HCT116 (cell line): ENCODE data around the gene FBXO8.

Experiments
- CEBPB ChIP-seq: IDR thresholded peaks from 2 replicates; pipeline ENCODE4 v1.6.1; 2012; ENCODE audit warnings: low read depth
- EZH2 ChIP-seq: fragments of 200-600 bp; sonication (generic); IDR thresholded peaks from 2 replicates; pipeline ENCODE4 v1.6.1; 2017; ENCODE audit warnings: antibody characterized with exemption, mixed run types
- EZH2phosphoT487 ChIP-seq: fragments of 200-600 bp; IDR thresholded peaks from 2 replicates; pipeline ENCODE4 v1.6.1; 2018; ENCODE audit warnings: antibody characterized with exemption, borderline replicate concordance
- POLR2A ChIP-seq: IDR thresholded peaks from 2 replicates; pipeline ENCODE4 v1.7.0; 2011; ENCODE audit warnings: borderline replicate concordance; ENCODE audit not compliant: insufficient read depth, insufficient read length; ENCODE audit errors: extremely low read depth
- POLR2AphosphoS5 ChIP-seq: IDR thresholded peaks from 2 replicates; pipeline ENCODE4 v1.6.1; 2011; ENCODE audit warnings: mild to moderate bottlenecking, low read depth, low read length, moderate library complexity
- RAD21 ChIP-seq: IDR thresholded peaks from 2 replicates; pipeline ENCODE4 v1.6.1; 2012; ENCODE audit warnings: low read depth, mild to moderate bottlenecking
- SP1 ChIP-seq: IDR thresholded peaks from 2 replicates; pipeline ENCODE4 v1.6.1; 2012; ENCODE audit warnings: low read depth
- TCF7L2 ChIP-seq: IDR thresholded peaks from 2 replicates; pipeline ENCODE4 v1.7.0; 2011; ENCODE audit warnings: borderline replicate concordance, inconsistent platforms; ENCODE audit not compliant: insufficient read depth, insufficient read length; ENCODE audit errors: extremely low read depth
- YY1 ChIP-seq: IDR thresholded peaks from 2 replicates; pipeline ENCODE4 v1.6.1; 2011; ENCODE audit warnings: low read length, low read depth, moderate library complexity, mild to moderate bottlenecking; ENCODE audit not compliant: insufficient replicate concordance; ENCODE audit errors: extremely low read depth
- ZNF274 ChIP-seq: fragments of 200-500 bp; sonication (Bioruptor generic); IDR thresholded peaks from 2 replicates; pipeline ENCODE4 v1.6.1; 2014; ENCODE audit warnings: mild to moderate bottlenecking, low read depth, low read length, inconsistent platforms
- TF ChIP-seq, protein P1 (sequence below), 3 experiments: fragments of 200-600 bp in 1 of 3; sonication (generic) in 1 of 3; IDR thresholded peaks in 2 of 3; conservative IDR thresholded peaks in 1 of 3; 2 replicates each; pipeline ENCODE4 v1.5.1; 2012 to 2017; ENCODE audit warnings: low read depth in 2 of 3, low read length in 2 of 3, antibody characterized with exemption in 1 of 3, borderline replicate concordance in 1 of 3, control low read depth in 1 of 3, mild to moderate bottlenecking in 1 of 3, mixed read lengths in 1 of 3, mixed run types in 1 of 3, moderate library complexity in 1 of 3; ENCODE audit not compliant: insufficient read depth in 1 of 3
- TF ChIP-seq, protein P2 (sequence below): IDR thresholded peaks from 2 replicates; pipeline ENCODE4 v1.6.1; 2012; ENCODE audit warnings: low read depth
- TF ChIP-seq, protein P3 (sequence below): IDR thresholded peaks from 2 replicates; pipeline ENCODE4 v1.6.1; 2012

DNA sequence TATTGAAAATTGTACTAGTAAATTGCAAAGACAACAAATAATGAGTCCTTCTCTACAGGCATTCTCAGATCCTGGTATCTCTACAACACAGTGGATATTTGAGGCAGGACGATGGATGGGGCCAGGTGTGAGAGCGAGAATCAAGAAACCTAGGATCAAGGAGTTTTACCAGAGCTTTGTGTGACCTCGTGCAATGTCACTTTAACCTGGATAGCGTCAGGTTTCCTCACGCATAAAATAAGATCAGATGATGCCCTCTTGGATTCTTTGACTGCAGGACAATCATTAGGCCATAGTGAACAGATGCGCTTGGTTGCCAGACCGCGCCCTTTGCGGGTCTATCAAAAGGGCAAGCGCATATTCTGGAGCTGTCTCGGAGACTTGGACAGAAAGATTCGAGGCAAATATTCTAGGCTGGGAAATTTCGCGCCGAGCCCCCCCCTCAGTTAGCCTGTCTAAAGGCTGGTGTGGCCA, 66.6 kb downstream of the FBXO8 start:
- TF ChIP-seq, protein P1, sequence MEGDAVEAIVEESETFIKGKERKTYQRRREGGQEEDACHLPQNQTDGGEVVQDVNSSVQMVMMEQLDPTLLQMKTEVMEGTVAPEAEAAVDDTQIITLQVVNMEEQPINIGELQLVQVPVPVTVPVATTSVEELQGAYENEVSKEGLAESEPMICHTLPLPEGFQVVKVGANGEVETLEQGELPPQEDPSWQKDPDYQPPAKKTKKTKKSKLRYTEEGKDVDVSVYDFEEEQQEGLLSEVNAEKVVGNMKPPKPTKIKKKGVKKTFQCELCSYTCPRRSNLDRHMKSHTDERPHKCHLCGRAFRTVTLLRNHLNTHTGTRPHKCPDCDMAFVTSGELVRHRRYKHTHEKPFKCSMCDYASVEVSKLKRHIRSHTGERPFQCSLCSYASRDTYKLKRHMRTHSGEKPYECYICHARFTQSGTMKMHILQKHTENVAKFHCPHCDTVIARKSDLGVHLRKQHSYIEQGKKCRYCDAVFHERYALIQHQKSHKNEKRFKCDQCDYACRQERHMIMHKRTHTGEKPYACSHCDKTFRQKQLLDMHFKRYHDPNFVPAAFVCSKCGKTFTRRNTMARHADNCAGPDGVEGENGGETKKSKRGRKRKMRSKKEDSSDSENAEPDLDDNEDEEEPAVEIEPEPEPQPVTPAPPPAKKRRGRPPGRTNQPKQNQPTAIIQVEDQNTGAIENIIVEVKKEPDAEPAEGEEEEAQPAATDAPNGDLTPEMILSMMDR (IDR thresholded peaks at IDR 0.05 in 2 of 3, conservative IDR thresholded peaks at IDR 0.05 in 1 of 3; ENCODE audit: borderline replicate concordance in 1 of 3, insufficient read depth in 1 of 3, low read depth in 2 of 3, low read length in 2 of 3) = no peak
- TF ChIP-seq TCF7L2 (no peak), ZNF274 (no peak), RAD21 (no peak), POLR2A (no peak), POLR2AphosphoS5 (no peak), EZH2 (no peak), SP1 (no peak), CEBPB (no peak), YY1 (no peak), EZH2phosphoT487 (no peak)
- TF ChIP-seq, protein P2, sequence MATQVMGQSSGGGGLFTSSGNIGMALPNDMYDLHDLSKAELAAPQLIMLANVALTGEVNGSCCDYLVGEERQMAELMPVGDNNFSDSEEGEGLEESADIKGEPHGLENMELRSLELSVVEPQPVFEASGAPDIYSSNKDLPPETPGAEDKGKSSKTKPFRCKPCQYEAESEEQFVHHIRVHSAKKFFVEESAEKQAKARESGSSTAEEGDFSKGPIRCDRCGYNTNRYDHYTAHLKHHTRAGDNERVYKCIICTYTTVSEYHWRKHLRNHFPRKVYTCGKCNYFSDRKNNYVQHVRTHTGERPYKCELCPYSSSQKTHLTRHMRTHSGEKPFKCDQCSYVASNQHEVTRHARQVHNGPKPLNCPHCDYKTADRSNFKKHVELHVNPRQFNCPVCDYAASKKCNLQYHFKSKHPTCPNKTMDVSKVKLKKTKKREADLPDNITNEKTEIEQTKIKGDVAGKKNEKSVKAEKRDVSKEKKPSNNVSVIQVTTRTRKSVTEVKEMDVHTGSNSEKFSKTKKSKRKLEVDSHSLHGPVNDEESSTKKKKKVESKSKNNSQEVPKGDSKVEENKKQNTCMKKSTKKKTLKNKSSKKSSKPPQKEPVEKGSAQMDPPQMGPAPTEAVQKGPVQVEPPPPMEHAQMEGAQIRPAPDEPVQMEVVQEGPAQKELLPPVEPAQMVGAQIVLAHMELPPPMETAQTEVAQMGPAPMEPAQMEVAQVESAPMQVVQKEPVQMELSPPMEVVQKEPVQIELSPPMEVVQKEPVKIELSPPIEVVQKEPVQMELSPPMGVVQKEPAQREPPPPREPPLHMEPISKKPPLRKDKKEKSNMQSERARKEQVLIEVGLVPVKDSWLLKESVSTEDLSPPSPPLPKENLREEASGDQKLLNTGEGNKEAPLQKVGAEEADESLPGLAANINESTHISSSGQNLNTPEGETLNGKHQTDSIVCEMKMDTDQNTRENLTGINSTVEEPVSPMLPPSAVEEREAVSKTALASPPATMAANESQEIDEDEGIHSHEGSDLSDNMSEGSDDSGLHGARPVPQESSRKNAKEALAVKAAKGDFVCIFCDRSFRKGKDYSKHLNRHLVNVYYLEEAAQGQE = no peak
- TF ChIP-seq, protein P3, sequence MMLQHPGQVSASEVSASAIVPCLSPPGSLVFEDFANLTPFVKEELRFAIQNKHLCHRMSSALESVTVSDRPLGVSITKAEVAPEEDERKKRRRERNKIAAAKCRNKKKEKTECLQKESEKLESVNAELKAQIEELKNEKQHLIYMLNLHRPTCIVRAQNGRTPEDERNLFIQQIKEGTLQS = no peak
